K562 (cell line): ENCODE data around the gene FOXO3.
"Not testable (repeated sequence)": the region's sequence is repeated elsewhere in the genome, so short reads cannot be mapped to it uniquely, and the experiment has no call there.

Source experiments
- CBX5 ChIP-seq: IDR thresholded peaks from 2 replicates; pipeline ENCODE4 v1.6.1; 2014; ENCODE audit warnings: low read depth, borderline replicate concordance
- EGR1 ChIP-seq: fragments of 450-650 bp; conservative IDR thresholded peaks from 2 replicates; pipeline ENCODE4 v1.6.1; 2017; ENCODE audit warnings: mild to moderate bottlenecking
- MIER1 ChIP-seq: fragments of 450-650 bp; IDR thresholded peaks from 2 replicates; pipeline ENCODE4 v1.6.1; 2016; ENCODE audit warnings: antibody characterized with exemption, mild to moderate bottlenecking, low read depth
- MYNN ChIP-seq, 2 experiments: sonication (generic); formaldehyde crosslinking in 1 of 2; IDR thresholded peaks; 2 replicates each; pipeline versions ENCODE4 v1.5.0 to v1.6.1; 2016 to 2020; ENCODE audit warnings: antibody characterized with exemption in 1 of 2, missing genetic modification reagents in 1 of 2
- POLR2AphosphoS5 ChIP-seq: IDR thresholded peaks from 2 replicates; pipeline ENCODE4 v1.6.1; 2011; ENCODE audit warnings: mild to moderate bottlenecking, low read depth, low read length, moderate library complexity; ENCODE audit not compliant: control insufficient read depth, insufficient read depth
- TCF7 ChIP-seq: sonication (generic); IDR thresholded peaks from 2 replicates; pipeline ENCODE4 v1.6.1; 2016; ENCODE audit warnings: antibody characterized with exemption, borderline replicate concordance
- TEAD2 ChIP-seq: fragments of 450-650 bp; IDR thresholded peaks from 2 replicates; pipeline ENCODE4 v1.6.1; 2016; ENCODE audit warnings: missing genetic modification characterization, control low read depth, missing compliant biosample characterization
- ZNF696 ChIP-seq: fragments of 250-450 bp; sonication (Bioruptor Pico); conservative IDR thresholded peaks from 2 replicates; pipeline ENCODE4 v1.4.0; 2020; ENCODE audit warnings: mild to moderate bottlenecking, moderate library complexity
- TF ChIP-seq, protein P1 (sequence below): sonication (generic); formaldehyde crosslinking; IDR thresholded peaks from 2 replicates; pipeline ENCODE4 v1.9.0; 2022; ENCODE audit warnings: mild to moderate bottlenecking, missing genetic modification reagents
- TF ChIP-seq, protein P2 (sequence below): IDR thresholded peaks from 2 replicates; pipeline ENCODE4 v1.6.1; 2014; ENCODE audit warnings: antibody characterized with exemption
- TF ChIP-seq, protein P3 (sequence below), 3 experiments: IDR thresholded peaks in 2 of 3; conservative IDR thresholded peaks in 1 of 3; 2 replicates each; pipeline ENCODE4 v1.5.1; 2011 to 2012; ENCODE audit warnings: low read length in 3 of 3, mild to moderate bottlenecking in 3 of 3, control low read depth in 2 of 3, improper control_type of control experiment in 1 of 3, inconsistent platforms in 1 of 3, low read depth in 1 of 3, mixed read lengths in 1 of 3, moderate library complexity in 1 of 3; ENCODE audit not compliant: insufficient read depth in 2 of 3

DNA sequence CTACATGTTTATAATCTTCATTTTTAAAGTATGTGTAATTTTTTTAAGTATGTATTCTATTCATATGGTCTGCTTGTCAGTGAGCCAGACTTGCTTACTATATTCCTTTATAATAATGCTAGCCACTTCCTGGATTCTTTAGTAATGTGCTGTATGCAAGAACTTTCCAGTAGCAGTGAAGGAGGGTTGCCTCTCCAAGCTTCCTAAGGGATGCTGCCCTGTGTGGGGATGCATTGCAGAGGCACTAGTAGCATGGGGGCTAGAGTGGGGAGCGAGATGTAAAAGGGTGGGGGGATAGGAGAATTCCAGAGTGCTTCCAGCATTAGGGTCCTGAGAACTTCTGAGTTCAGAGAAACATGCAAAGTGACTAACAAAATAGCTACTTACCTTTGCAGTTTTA, 121.0 kb downstream of the FOXO3 start:
- not testable (repeated sequence) for TF ChIP-seq TCF7; MYNN (IDR thresholded peaks at IDR 0.05); MYNN (CRISPR knock-in tag; IDR thresholded peaks at IDR 0.05); CBX5; EGR1; TEAD2; POLR2AphosphoS5; MIER1; ZNF696 (CRISPR knock-in tag)
- TF ChIP-seq, protein P1, sequence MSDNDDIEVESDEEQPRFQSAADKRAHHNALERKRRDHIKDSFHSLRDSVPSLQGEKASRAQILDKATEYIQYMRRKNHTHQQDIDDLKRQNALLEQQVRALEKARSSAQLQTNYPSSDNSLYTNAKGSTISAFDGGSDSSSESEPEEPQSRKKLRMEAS (CRISPR knock-in tag) = not testable (repeated sequence)
- TF ChIP-seq, protein P2, sequence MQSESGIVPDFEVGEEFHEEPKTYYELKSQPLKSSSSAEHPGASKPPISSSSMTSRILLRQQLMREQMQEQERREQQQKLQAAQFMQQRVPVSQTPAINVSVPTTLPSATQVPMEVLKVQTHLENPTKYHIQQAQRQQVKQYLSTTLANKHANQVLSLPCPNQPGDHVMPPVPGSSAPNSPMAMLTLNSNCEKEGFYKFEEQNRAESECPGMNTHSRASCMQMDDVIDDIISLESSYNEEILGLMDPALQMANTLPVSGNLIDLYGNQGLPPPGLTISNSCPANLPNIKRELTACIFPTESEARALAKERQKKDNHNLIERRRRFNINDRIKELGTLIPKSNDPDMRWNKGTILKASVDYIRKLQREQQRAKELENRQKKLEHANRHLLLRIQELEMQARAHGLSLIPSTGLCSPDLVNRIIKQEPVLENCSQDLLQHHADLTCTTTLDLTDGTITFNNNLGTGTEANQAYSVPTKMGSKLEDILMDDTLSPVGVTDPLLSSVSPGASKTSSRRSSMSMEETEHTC = not testable (repeated sequence)
- TF ChIP-seq, protein P3, sequence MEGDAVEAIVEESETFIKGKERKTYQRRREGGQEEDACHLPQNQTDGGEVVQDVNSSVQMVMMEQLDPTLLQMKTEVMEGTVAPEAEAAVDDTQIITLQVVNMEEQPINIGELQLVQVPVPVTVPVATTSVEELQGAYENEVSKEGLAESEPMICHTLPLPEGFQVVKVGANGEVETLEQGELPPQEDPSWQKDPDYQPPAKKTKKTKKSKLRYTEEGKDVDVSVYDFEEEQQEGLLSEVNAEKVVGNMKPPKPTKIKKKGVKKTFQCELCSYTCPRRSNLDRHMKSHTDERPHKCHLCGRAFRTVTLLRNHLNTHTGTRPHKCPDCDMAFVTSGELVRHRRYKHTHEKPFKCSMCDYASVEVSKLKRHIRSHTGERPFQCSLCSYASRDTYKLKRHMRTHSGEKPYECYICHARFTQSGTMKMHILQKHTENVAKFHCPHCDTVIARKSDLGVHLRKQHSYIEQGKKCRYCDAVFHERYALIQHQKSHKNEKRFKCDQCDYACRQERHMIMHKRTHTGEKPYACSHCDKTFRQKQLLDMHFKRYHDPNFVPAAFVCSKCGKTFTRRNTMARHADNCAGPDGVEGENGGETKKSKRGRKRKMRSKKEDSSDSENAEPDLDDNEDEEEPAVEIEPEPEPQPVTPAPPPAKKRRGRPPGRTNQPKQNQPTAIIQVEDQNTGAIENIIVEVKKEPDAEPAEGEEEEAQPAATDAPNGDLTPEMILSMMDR (IDR thresholded peaks at IDR 0.05 in 2 of 3, conservative IDR thresholded peaks at IDR 0.05 in 1 of 3; ENCODE audit: insufficient read depth in 2 of 3, low read depth in 1 of 3, low read length in 3 of 3) = not testable (repeated sequence)
